Stimulated activated CD4-positive, alpha-beta T cell treated with anti-CD3 and anti-CD28 coated beads, Interleukin-4, amount 100 ng/mL, for 48 hours (primary cell): ENCODE data around the gene XXYLT1.
A peak's percentile ranks its signal among the peaks of the same experiment; 100 is the strongest.

ENCODE experiments used
- DNase-seq, 2 donors: peaks; one replicate each; pipeline ENCODE4 v3.0.0-alpha.2; 2020; ENCODE audit warnings: low read depth in 2 of 2

The XXYLT1 gene

DNA sequence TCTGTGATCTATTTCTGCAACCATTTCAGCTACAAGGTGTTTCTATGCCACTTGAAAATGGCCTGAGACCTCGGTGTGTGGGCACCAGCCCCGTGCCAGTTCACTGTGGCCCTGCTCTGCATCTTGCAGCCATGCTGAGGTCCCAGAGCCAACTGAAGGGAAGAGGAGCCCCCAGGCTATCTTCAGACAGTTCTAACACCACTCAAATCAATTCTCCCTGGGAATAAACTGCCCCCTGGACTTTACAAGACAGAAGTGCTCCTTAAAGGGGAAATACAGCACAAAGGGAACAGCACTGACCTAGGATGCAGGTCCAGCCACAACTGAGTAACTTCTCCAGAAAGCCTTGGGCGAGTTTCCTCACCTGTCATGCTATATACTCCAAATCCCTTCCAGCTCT, 3.9 kb downstream of the XXYLT1 start:
- no peak for DNase-seq

DNA sequence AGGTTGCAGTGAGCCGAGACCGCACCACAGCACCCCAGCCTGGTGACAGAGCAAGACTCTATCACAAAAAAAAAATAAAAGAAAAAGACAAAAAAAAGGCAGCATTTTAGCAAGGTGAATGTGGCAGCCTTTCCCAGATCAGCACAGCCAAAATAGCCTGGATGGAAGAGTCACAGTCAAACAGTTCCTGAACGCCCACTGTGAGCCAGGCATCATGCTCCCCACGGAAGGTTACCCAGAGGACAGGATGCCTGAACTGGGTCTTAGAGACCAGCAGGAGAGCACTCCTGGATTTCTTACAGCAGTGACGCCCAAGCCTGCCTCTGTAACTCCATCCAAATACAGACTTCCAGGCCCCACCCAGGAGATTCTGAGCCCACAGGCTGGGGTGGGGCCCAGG, 4.5 kb downstream of the XXYLT1 start:
- no peak for DNase-seq

DNA sequence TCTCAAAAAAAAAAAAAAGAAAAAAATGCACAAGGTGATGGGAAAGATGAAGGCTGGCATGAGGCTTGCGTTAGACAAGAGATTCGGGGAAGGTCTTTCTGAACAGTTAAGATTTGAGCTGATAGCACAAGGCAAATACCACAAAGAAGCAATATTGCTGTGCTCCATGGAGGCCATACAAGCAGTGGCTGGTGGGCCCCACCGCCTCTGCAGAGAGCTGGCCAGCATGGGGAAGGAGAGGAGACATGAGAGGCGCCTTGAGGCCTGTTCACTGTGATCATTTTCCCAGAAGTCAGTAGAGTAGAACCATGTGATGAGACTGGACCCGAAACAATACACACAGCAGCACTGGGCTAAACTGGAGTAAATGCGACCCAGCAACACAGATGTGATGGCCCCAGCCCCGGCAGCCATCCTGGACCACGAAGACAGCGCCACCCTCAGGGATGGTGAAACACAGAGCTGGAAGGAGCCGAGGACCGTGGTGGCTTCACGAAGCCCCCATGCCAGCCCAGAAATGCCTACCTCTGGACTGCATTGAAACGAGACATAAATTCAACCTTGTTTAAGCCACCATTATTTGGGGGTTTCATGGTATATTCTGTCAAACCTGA, 5.5 kb downstream of the XXYLT1 start:
- no peak for DNase-seq

DNA sequence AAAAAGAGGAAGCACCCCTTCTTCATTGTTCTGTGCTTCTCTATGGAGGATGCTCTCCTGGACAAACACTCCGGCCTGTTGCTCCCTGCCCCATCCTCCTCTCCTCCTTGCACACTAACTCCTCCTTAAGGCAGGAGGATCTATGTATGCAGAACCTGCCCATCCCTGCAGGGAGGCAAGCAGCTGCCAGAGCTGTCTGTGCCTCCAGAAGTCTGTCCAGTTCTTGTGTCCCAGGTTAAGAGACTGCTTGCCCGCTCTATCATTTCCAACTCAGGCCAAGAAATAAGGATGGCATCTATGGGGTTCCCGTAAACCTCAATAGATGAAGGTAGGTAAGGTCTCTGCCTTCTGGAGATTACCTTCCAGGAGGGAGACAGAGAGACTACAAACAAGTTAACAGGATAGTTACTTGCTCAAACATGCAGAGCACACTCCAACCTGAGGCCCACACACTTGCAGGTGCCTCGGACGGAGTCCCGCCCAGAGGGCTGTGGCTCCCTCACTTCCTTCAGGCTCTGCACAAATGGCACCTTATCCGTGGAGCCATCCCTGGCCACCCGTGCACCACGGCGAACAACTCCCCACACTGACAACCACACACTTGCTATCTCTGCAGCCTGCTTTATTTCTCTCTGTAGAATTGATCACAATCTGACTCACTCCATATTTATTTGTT, 6.9 kb downstream of the XXYLT1 start:
- DNase-seq, result no peak

DNA sequence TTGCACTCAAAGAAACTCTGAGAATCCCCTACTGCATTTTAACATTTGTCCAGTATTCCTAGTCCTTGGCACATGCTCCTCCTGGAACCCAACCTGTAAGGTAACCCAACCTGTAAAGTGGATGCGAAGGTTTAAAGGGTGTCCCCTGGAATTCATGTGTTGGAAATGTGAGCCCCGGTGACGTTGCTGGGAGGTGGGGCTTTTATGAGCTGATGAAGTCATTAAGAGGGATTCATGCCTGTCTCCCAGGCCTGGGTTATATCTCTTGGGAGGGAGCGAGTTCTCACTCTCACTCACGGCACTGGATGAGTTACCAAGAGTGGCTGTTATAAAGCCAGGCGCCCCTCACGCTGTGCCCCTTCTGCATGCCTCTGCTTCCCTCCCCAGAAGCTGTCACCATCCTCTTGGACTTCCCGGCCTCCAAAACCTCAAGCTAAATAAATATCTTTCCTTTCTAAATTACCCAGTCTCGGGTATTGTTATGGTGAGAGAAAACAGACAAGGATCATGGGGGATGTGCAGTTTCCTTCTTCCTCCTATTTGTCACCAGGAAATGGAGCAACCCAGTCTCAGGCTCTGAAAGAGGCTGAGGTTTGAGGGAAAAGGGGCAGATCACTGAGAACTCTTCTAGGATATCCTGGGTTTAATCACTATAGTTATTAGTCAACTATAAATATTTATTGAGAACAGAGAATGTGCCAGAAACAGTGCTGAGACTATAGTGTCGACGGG, 7.6 kb downstream of the XXYLT1 start:
- DNase-seq, result no peak

DNA sequence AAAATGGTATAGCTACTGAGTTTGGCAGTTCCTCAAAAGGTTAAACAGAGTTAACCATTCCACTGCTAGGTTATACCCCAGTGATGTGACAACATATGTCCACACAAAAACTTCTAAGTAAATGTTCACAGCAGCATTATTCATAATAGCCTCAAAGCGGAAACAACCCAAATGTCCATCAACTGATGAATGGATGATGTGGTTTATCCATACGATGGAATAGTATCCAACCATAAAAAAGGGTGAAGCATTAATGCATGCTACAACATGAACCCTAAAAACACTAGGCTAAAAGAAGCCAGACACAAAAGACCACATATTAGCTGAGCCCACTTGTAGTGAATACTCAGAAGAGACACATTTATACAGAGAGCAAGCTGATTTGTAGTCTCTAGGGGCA, 9.0 kb downstream of the XXYLT1 start:
- DNase-seq, result no peak

DNA sequence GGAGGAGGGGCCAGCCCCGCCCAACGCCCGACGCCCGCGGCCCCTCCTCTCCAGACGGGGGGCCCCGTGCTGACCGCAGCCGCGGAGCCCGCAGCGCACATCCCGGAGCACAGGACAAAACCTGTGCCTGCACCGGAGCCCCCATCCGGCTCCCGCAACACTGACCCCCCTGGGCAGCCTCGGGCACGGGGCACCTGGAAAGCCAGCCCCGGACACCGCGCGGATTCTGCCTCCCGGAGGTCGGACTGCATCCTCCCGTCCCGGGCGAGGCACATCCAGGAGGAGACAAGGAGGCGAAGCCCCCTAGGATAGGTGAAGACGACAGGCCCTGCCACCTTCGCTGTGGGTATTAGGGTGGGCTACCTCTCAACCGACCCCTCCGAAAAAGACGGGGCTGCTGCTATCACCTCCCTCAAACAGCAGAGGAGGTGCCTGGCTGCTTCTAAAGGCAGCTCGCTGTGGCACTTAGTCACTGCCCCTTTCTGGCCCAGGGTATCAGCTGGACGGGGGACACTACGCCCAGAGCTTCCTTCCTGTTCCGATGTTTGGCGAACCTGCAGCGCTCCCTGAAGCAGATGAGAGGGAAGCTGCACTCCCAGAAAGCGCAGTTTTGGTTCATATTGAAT, 10.6 kb downstream of the XXYLT1 start:
- DNase-seq, result no peak

DNA sequence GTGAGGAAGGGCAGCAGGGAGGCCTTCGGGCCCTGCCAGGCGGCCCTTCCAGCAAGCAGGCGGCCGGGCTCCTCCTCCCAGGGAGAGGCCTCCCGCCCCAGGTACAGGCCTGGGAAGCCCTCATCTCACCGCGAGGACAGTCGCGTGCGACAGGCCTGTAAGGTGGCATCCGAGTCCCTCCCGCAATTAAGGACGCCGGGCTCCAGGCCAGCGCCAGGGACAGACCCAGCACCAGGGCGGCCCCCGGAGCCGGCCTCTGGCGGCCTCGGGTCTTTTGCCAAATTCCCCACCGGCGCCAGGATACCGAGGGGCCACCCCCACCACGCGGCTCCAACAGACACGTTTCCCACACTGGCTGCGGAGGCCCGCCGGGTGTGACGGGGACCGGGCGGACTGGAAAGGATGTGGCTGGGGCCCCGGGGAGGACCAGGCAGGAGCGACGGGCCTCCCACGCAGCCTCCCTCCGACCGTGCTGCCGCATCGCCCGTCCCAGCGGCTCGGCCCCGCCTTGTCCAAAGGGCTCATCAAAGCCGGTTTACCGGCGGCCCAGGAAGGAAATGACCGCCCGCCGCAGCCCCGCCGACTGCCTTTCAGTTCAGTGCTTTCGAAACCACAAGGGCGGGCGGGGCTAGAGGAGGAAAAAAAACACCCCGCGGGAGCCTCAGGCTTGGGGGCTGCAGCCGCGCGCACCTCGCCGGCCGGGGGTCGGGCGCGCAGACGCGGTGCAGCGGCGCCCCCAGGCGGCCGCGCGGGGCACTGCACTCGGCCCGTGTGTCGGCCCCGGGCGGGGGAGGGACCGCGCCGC, 11.3 kb downstream of the XXYLT1 start:
- DNase-seq, result peak; percentile 75 to 81

DNA sequence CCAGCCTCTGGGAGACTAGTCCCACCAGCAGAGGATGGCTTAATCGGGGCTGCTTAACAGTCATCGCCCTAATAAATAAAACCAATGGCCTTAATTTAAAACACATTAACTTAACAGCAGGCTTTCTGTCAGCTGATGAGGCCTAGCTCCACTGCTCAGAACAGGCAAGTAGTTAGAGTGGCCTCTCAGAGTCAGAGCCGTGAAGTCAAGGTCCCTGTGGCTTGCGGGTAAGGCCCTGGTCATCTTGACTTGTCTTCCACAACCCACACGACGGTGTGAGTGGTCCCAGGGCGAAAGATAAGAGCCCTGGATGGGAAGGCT, 11.8 kb downstream of the XXYLT1 start:
- no peak for DNase-seq

DNA sequence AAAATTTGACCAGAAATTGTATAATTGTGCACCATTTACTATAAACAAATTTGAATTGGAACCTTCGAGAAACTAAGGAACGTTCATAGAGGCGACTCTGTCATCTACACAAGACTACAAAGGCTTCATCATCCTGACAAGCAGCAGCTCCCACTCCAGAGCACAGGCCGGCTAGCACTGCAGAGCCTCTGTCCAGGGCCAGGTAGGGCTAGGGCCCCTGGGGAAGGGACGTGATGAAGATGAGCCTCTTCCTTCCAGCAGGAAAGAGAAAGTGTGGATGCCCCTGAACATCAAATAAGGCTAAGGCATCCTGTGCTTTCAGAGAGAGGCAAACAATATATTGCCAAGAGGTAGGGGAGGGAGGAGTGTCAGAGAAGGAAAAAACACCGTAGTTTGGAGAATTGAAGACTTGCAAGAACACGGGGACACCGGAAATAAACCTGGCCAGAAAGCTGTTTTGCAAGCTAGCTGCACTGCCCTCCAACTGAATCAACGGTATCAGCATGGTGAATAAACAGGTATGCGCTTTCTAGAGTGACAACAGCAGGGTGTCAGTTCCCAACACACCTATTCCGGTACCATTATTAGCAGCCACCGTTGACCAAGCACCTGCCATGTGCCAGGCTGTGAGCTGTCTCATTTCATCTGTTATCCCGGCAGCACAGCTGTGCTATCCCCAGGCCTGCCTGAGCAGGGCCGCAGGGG, 12.4 kb downstream of the XXYLT1 start:
- no peak for DNase-seq

DNA sequence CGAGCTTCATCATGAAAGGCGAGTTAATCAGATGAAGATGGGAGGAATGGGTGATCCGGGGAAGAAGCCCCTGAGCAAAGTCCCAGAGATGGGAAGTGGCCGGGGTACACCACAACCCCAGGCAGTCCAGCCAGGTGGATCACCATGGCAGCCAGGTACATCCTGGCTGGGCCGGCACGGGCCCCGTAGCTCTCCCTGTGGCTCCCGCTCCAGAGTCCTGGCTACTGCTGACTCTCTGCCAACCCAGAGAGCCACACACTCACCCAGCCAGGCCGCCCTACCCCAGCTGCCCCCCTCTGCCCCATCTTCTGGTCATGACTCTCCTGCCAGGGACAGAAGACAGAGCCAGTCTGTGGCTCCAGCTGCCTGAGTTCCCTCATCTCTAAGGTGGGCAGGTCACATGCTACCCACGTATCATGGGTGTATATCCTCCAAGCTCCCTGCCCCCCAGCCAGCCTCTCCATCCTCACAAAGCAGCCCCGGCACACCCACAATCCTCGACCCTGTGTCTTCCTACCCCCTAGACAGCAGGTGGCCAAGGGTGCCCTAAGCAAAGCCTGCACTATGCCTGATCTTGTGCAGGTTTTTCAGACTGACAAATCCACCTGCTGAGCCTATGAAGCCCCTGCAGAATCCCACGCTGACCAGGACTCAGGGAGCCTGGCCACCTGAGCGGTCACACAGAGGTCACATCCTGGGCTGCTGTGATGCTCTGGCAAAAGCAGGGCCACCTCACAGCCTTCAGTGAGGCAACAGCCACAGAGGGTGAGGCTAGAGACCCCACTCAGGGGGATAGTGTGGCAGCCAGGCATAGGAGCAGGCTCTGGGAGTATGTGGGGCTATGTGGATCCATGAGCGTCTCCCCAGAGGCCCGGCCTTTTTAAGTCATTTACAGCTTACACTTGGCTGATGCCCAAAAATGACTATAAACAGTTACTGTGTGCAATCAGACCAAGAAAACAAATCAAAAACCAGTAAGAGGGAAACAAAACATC, 13.2 kb downstream of the XXYLT1 start:
- no peak for DNase-seq

DNA sequence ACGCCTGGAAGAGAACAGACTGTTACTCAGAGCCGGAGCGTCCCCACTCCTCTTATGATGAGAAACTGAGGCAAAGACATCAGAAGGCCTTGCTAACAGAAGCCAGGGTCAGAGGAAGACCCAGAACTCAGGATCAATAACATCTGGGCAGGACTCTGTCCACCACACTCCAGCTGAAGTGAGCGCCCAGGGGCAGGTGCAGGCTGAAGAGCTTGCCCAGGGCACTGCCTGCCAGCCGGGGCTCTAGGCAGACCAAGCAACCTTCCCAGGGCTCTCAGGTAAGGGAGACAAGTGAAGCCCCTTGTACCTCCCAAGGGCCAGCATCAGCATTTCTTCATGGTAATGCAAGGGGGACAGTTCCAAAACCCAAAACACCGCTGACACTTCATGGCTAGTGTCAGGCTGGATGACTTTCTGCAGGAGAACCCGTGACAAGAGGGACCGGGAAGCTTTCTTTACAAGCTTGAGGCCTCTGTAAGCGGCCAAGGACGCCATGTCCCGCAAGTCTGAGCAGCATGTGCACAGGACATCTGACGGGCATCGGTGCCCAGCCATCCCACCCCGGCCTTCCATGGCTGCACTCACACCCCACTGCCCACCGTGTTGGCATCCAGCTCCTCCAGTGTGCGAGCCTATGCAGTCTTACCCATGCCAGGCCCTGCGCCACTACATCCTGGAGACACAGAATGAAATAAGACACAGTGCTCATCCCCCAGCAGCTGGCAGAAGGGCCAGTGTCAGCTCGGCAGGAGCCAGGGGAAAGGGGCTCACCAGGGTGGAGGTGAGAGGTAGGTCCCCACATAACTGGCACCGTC, 14.1 kb downstream of the XXYLT1 start:
- DNase-seq, result no peak

DNA sequence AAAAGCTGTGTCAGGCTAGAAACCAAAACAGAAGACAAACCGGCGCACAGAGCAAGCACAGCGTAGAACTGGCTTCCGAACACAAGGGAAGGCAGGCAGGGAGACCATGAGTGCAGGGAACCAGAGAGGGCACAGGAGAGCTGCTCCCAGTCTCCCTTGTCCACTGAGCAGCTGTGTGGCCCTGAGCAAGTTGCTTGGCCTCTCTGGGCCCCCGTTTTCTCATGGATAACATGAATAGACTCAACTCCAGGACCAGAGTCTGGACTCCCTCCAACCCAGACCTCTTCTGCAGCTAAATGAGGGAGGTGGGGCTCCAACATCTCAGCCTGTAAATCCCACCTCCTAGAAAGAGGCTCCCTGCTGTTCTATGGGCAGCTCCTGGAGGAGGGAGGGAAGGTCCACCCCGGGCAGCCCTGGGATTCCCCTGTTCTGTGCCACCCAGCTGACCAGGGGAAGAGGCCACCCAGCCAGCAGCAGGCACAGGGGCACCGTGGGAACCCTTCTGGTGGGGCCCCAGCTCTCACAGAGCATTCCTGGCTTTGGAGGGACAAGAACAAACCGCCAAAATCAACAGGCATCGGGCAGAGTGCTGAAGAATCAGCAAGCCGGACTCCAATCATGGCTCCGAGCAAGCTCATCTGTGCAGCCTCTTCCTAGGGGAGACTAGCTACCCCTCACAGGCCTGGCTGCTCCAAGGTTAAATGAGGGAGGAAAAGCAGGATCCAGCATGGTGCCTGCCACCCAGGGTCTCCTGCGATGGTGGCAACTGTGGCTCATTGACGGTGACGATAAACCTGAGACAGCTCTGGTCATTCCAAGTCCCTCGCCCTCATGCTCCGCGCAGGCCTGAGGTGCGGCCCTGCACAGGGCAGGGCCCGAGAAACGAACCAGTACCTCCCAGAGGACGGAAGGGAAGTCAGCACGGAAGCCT, 15.1 kb downstream of the XXYLT1 start:
- no peak for DNase-seq

DNA sequence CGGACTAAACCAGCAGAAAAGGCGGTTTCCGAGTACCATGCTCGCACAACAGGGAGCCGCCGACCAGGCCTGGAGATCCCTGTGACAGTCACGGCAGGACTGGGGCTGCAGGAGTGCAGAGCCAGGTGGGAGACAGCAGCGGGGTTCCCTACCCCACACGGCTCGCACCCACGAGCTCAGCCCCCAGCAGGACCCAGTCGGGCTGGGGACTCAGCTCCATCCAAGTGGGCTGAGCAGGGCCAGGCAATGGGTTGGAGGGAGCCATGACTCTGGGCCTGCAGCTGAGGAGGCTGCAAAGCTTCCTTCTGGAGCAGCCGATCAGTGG, 15.8 kb downstream of the XXYLT1 start:
- no peak for DNase-seq

DNA sequence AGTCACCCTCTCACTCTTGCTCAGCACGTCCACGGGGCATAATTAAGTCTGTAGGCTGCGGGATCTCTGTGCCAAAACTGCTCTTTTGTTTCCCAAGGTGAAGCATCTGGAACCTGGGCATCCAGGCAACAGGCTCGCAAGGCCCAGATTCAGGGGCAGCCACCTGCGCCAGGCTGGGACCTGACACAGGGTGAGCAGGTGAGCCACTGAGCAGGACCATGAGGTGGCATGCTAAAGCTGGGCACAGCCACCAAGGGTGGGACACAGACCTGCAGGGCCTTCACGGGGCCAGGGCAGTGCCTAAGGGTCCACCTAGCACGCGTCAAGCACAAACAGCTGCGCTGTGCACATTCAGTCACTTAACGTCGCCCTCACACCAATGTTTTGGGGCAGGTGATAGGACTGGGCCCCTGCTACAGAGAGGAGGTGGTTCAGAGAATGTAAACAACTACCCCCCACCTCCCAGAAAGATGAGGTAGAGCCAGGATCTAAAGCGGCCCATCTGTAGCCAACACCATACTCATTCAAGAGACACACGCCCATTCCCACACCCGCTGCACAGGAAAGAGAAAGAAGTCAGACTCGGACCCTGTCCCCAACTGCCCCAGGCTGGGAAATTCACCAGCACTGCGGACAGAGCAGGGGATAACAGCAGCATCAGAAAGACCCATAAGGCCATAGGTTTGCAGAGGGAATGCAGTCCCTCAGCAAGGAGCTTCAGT, 16.3 kb downstream of the XXYLT1 start:
- no peak for DNase-seq

DNA sequence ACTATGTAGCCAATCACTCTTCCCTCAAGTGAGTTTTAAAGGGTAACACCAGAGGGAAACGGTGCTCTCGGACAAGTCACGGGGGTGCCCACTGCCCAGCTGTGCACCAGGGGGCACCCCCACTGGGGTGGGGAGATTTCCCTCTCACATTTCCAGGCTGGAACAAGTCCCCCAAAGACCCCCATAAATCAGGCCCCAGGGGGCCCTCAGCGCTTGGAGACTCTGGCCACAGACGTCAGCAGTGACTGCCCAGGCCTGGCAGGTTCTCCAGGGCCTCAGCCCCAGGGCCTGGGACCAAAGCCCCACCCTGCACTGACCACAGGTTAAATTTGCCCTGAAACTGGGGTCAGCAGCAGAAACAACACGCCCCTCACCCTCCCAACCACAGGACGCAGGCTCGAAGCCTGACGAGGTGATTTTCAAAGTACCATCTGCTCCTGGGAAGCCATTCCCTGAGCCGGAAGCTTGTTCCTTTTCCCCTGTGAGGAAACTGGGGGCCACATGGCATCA, 17.0 kb downstream of the XXYLT1 start:
- DNase-seq, result no peak

DNA sequence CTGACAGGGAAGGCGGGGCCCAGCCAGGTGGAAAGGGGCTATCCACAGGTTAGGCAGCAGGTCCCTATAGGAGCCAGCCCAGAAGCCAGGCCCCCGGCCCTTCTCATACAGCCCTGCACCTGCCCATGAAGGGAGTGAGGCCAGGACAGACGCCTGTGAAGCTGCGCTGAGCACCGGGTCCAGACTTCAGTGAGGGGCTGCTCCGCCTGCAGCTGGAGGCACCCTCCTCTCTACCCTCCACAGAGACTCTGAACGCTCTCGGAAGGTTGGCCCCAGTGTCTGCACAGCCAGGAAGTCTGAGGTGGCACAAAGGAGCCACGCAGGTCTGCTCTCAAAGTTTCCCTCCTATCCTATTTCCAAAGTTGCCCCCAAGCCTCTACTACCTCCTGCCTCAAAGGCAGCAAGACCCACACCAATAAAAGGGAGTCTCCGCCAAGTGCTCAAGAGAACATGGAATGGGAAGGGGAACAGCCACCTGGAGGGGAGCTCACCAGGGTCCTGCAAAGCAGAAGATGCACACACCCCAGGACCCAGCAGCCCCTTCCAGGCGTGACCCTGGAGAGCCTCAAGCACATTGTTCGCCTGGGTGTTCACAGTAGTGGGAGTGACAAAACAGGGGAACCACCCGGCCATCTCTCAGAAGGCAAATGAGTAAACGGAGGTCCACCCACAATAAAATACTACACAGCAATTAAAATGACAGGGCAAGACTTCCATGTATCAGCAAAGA, 19.5 kb downstream of the XXYLT1 start:
- DNase-seq, result no peak
